ENCODE measurements around the gene POMT2.

The POMT2 gene

DNA sequence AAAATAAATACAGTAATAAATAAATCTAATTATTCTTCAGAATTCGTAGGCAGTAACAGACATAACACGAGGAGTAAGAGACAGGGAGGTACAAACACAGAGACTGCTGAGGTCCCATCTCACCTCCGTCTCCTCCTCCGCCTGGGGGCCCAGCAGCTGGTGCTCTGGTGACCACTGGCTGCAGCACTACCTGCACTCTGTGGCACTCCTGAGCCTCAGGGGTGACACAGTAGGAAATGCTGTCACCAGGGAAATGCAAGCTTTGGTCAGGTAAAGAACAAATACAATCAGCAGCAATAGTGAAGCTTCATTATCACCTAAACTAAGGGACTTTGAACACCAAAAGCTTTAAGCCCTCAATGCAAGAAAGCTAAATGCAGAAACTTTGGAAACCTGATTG, 19.7 kb upstream of the POMT2 start:
- no peak for ATAC-seq
- TF ChIP-seq TOX (CRISPR knock-in tag; IDR thresholded peaks at IDR 0.05; ENCODE audit: borderline replicate concordance) (no peak), CSDC2 (CRISPR knock-in tag; IDR thresholded peaks at IDR 0.05) (no peak), SNAI2 (CRISPR knock-in tag; IDR thresholded peaks at IDR 0.05) (no peak), OSR1 (CRISPR knock-in tag; IDR thresholded peaks at IDR 0.05) (no peak), RARB (CRISPR knock-in tag; IDR thresholded peaks at IDR 0.05) (no peak), ZNF565 (CRISPR knock-in tag; conservative IDR thresholded peaks at IDR 0.05; ENCODE audit: low read depth) (no peak), GLIS3 (CRISPR knock-in tag; IDR thresholded peaks at IDR 0.05) (no peak)
- TF ChIP-seq, protein P1, sequence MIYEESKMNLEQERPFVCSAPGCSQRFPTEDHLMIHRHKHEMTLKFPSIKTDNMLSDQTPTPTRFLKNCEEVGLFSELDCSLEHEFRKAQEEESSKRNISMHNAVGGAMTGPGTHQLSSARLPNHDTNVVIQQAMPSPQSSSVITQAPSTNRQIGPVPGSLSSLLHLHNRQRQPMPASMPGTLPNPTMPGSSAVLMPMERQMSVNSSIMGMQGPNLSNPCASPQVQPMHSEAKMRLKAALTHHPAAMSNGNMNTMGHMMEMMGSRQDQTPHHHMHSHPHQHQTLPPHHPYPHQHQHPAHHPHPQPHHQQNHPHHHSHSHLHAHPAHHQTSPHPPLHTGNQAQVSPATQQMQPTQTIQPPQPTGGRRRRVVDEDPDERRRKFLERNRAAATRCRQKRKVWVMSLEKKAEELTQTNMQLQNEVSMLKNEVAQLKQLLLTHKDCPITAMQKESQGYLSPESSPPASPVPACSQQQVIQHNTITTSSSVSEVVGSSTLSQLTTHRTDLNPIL (CRISPR knock-in tag; IDR thresholded peaks at IDR 0.05; ENCODE audit: low read depth): no peak
- TF ChIP-seq, protein P2, sequence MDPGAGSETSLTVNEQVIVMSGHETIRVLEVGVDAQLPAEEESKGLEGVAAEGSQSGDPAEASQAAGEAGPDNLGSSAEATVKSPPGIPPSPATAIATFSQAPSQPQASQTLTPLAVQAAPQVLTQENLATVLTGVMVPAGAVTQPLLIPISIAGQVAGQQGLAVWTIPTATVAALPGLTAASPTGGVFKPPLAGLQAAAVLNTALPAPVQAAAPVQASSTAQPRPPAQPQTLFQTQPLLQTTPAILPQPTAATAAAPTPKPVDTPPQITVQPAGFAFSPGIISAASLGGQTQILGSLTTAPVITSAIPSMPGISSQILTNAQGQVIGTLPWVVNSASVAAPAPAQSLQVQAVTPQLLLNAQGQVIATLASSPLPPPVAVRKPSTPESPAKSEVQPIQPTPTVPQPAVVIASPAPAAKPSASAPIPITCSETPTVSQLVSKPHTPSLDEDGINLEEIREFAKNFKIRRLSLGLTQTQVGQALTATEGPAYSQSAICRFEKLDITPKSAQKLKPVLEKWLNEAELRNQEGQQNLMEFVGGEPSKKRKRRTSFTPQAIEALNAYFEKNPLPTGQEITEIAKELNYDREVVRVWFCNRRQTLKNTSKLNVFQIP (CRISPR knock-in tag; IDR thresholded peaks at IDR 0.05; ENCODE audit: borderline replicate concordance, low read depth): no peak
- TF ChIP-seq, protein P3, sequence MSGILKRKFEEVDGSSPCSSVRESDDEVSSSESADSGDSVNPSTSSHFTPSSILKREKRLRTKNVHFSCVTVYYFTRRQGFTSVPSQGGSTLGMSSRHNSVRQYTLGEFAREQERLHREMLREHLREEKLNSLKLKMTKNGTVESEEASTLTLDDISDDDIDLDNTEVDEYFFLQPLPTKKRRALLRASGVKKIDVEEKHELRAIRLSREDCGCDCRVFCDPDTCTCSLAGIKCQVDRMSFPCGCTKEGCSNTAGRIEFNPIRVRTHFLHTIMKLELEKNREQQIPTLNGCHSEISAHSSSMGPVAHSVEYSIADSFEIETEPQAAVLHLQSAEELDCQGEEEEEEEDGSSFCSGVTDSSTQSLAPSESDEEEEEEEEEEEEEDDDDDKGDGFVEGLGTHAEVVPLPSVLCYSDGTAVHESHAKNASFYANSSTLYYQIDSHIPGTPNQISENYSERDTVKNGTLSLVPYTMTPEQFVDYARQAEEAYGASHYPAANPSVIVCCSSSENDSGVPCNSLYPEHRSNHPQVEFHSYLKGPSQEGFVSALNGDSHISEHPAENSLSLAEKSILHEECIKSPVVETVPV (CRISPR knock-in tag; IDR thresholded peaks at IDR 0.05): no peak

DNA sequence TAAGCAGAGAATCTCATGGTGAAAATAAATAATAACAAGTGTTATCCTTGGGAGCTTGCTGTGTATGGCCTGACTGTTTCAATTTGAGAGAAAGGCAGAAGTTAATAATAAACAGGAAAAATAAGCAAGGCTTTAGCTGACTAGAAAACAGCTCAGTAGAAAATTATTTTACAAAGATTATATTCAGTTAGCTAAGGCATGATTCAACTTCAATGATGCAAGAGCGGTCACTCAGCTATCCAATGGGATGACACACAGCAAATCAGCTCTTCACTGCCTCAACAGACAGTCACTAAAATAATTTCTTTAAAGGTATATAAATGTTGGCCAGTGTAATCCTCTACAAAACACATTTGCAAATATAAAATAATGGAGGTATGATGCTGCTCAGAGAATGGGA, 18.7 kb upstream of the POMT2 start:
- ATAC-seq: no peak
- TF ChIP-seq, protein P3 (CRISPR knock-in tag; IDR thresholded peaks at IDR 0.05): no peak

DNA sequence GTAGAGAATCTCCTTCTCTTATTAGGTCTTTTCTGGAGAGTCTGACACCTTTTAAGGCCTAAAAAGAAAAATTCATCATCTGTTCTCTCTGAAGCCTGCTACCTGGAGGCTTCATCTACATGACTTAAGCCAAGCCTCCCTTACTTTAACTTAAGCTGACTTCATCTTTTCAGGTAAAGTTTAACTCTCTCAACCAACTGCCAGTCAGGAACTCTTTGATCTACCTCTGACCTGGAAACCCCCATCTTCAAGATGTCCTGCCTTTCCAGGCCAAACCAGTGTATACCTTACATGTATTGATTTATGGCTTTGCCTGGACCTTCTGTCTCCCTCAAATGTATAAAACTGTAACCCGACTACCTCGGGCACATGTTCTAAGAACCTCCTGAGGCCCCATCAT, 17.6 kb upstream of the POMT2 start:
- TF ChIP-seq ESRRG (CRISPR knock-in tag; IDR thresholded peaks at IDR 0.05): no peak
- TF ChIP-seq ZNF70 (CRISPR knock-in tag; IDR thresholded peaks at IDR 0.05): no peak
- no peak for TF ChIP-seq RARB (CRISPR knock-in tag; IDR thresholded peaks at IDR 0.05)
- TF ChIP-seq OSR1 (CRISPR knock-in tag; IDR thresholded peaks at IDR 0.05): no peak
- no peak for TF ChIP-seq ISL1 (CRISPR knock-in tag; IDR thresholded peaks at IDR 0.05)
- TF ChIP-seq, protein P2 (CRISPR knock-in tag; IDR thresholded peaks at IDR 0.05; ENCODE audit: borderline replicate concordance, low read depth): no peak
- no peak for TF ChIP-seq ZFP3 (CRISPR knock-in tag; IDR thresholded peaks at IDR 0.05)
- TF ChIP-seq, protein P4, sequence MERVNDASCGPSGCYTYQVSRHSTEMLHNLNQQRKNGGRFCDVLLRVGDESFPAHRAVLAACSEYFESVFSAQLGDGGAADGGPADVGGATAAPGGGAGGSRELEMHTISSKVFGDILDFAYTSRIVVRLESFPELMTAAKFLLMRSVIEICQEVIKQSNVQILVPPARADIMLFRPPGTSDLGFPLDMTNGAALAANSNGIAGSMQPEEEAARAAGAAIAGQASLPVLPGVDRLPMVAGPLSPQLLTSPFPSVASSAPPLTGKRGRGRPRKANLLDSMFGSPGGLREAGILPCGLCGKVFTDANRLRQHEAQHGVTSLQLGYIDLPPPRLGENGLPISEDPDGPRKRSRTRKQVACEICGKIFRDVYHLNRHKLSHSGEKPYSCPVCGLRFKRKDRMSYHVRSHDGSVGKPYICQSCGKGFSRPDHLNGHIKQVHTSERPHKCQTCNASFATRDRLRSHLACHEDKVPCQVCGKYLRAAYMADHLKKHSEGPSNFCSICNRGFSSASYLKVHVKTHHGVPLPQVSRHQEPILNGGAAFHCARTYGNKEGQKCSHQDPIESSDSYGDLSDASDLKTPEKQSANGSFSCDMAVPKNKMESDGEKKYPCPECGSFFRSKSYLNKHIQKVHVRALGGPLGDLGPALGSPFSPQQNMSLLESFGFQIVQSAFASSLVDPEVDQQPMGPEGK (CRISPR knock-in tag; IDR thresholded peaks at IDR 0.05; ENCODE audit: borderline replicate concordance): no peak
- no peak for TF ChIP-seq TOX (CRISPR knock-in tag; IDR thresholded peaks at IDR 0.05; ENCODE audit: borderline replicate concordance)
- no peak for TF ChIP-seq ZFP30 (CRISPR knock-in tag; IDR thresholded peaks at IDR 0.05)
- no peak for TF ChIP-seq ZNF8 (CRISPR knock-in tag; IDR thresholded peaks at IDR 0.05)
- no peak for TF ChIP-seq GLIS3 (CRISPR knock-in tag; IDR thresholded peaks at IDR 0.05)
- TF ChIP-seq, protein P5, sequence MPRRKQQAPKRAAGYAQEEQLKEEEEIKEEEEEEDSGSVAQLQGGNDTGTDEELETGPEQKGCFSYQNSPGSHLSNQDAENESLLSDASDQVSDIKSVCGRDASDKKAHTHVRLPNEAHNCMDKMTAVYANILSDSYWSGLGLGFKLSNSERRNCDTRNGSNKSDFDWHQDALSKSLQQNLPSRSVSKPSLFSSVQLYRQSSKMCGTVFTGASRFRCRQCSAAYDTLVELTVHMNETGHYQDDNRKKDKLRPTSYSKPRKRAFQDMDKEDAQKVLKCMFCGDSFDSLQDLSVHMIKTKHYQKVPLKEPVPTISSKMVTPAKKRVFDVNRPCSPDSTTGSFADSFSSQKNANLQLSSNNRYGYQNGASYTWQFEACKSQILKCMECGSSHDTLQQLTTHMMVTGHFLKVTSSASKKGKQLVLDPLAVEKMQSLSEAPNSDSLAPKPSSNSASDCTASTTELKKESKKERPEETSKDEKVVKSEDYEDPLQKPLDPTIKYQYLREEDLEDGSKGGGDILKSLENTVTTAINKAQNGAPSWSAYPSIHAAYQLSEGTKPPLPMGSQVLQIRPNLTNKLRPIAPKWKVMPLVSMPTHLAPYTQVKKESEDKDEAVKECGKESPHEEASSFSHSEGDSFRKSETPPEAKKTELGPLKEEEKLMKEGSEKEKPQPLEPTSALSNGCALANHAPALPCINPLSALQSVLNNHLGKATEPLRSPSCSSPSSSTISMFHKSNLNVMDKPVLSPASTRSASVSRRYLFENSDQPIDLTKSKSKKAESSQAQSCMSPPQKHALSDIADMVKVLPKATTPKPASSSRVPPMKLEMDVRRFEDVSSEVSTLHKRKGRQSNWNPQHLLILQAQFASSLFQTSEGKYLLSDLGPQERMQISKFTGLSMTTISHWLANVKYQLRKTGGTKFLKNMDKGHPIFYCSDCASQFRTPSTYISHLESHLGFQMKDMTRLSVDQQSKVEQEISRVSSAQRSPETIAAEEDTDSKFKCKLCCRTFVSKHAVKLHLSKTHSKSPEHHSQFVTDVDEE (CRISPR knock-in tag; IDR thresholded peaks at IDR 0.05): no peak
- no peak for TF ChIP-seq BACH2 (CRISPR knock-in tag; IDR thresholded peaks at IDR 0.05; ENCODE audit: borderline replicate concordance)
- TF ChIP-seq TCF4 (CRISPR knock-in tag; IDR thresholded peaks at IDR 0.05; ENCODE audit: borderline replicate concordance): no peak
- TF ChIP-seq ZC3H10 (CRISPR knock-in tag; IDR thresholded peaks at IDR 0.05): no peak
- TF ChIP-seq PPARA (CRISPR knock-in tag; IDR thresholded peaks at IDR 0.05; ENCODE audit: borderline replicate concordance): no peak
- no peak for ATAC-seq

All from SK-N-SH treated with all-trans-retinoic acid at 6 μM for 48 hours (cell line).